C4-2B (cell line): ENCODE data around the gene ARL8B.

Experiments used
- CTCF ChIP-seq: fragments of 450-650 bp; conservative IDR thresholded peaks from 2 replicates; pipeline ENCODE4 v1.5.1; 2017; ENCODE audit warnings: mild to moderate bottlenecking
- ZFX ChIP-seq: fragments of 450-650 bp; IDR thresholded peaks from 2 replicates; pipeline ENCODE4 v1.6.1; 2017

- TF ChIP-seq CTCF (no peak), ZFX (no peak)
Measured at GRCh38 chr3:5084224-5084623, 37.9 kb upstream of the ARL8B start.
